ENCODE measurements around the gene PLCH2. TPM values are rescaled to one million over a fixed set of nuclear protein-coding genes. Genes with fewer than 3 reads are reported as not detected.

The PLCH2 gene
- total RNA-seq, 1 experiment from 2014 or later = 123 TPM

DNA sequence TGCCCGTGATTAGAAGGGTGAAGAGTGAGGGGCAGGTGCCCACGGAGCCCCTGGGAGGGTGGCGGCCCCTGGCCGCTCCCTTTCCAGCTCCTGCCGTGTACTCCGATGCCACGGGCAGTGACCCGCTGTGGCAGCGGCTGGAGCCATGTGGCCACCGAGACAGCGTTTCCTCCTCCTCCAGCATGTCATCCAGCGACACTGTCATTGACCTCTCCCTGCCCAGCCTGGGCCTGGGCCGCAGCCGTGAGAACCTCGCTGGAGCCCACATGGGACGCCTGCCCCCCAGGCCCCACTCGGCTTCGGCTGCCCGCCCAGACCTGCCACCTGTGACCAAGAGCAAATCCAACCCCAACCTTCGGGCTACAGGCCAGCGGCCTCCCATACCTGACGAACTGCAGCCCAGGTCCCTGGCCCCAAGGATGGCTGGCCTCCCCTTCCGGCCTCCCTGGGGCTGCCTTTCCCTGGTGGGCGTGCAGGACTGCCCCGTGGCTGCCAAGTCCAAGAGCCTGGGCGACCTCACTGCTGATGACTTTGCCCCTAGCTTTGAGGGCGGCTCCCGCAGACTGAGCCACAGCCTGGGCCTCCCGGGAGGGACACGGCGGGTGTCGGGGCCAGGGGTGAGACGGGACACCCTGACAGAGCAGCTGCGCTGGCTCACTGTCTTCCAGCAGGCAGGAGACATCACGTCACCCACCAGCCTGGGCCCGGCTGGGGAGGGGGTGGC, 28.3 kb downstream of the PLCH2 start:
- intact Hi-C loops (cut with micrococcal nuclease) = no loop called here
- BruUV-seq (replicated peaks) = TSS peak; percentile 23
- H3K4me3 Mint-ChIP-seq (ENCODE audit: unreplicated experiment) = no peak overlapping the region
- no peaks in the 10 kb centered on the region for H3K9me3 Mint-ChIP-seq (ENCODE audit: unreplicated experiment)
- H3K4me1 Mint-ChIP-seq (ENCODE audit: insufficient read depth, unreplicated experiment) = peaks cover 8% of the 10 kb centered on the region
- ChIA-PET CTCF (no interaction called here), POLR2A (no interaction called here)
- no peak for DNase-seq (ENCODE audit: unreplicated experiment)
- peaks cover 30% of the 10 kb centered on the region for H3K36me3 Mint-ChIP-seq (ENCODE audit: insufficient read depth, unreplicated experiment)
- no peak overlapping the region for H3K27ac Mint-ChIP-seq (ENCODE audit: low read depth, unreplicated experiment)
- no peak for TF ChIP-seq CTCF (IDR thresholded peaks at IDR 0.05; ENCODE audit: unreplicated experiment)
- H3K27me3 Mint-ChIP-seq (ENCODE audit: insufficient read depth, unreplicated experiment) = no peaks in the 10 kb centered on the region

DNA sequence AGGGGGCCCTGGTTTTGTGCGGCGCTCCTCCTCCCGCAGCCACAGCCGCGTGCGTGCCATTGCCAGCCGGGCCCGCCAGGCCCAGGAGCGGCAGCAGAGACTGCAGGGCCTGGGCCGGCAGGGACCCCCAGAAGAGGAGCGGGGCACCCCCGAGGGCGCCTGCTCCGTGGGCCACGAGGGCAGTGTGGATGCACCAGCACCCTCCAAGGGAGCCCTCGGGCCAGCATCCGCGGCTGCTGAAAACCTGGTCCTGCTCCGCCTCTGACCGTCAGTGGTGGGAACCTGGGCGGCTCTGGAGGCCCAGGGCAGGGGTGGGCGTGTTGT, 28.8 kb downstream of the PLCH2 start:
- no peaks in the 10 kb centered on the region for H3K27me3 Mint-ChIP-seq (ENCODE audit: insufficient read depth, unreplicated experiment)
- H3K4me1 Mint-ChIP-seq (ENCODE audit: insufficient read depth, unreplicated experiment) = peaks cover 6% of the 10 kb centered on the region
- CTCF ChIA-PET = no interaction called here
- no peak for TF ChIP-seq CTCF (IDR thresholded peaks at IDR 0.05; ENCODE audit: unreplicated experiment)
- no peaks in the 10 kb centered on the region for H3K9me3 Mint-ChIP-seq (ENCODE audit: unreplicated experiment)
- no TSS peak for BruUV-seq (replicated peaks)
- no peak for DNase-seq (ENCODE audit: unreplicated experiment)
- intact Hi-C loops (cut with micrococcal nuclease) = no loop called here
- POLR2A ChIA-PET = no interaction called here
- H3K27ac Mint-ChIP-seq (ENCODE audit: low read depth, unreplicated experiment) = no peak overlapping the region
- H3K4me3 Mint-ChIP-seq (ENCODE audit: unreplicated experiment) = no peak overlapping the region
- peaks cover 34% of the 10 kb centered on the region for H3K36me3 Mint-ChIP-seq (ENCODE audit: insufficient read depth, unreplicated experiment)

DNA sequence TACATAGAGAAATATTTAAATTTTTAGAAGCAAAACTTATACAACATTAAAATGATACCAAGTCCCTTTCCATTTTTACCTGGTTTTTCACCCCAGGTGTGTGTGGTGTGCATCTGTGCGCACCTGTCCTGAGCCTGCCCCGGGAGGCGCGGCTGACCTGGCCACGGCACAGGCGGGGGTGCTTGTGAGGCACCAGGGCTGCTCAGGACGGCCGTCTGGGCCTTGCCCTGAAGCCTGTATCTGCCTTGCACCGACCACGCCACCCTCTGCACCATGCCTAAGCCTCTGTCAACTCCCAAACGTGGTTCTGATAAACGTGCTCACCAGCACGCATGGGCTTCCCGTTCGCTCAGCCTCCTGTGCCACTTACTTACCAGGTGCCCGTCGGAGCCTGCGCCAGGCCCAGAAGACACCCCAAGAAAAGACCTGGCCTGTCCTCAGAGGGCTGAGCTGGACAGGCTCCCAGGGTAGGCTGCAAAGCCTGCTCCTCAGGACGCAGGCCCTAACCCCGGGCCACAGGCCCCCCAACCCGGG, 29.4 kb downstream of the PLCH2 start:
- no peak for TF ChIP-seq CTCF (IDR thresholded peaks at IDR 0.05; ENCODE audit: unreplicated experiment)
- BruUV-seq (replicated peaks) = no TSS peak
- intact Hi-C loops (cut with micrococcal nuclease) = no loop called here
- ChIA-PET CTCF (interaction anchor here (0.7 to 1.2 kb wide), 2 partner anchors 19 to 43 kb away, joined by 3 to 4 read pairs; no protein-coding TSS in a partner anchor), POLR2A (no interaction called here)
- H3K27ac Mint-ChIP-seq (ENCODE audit: low read depth, unreplicated experiment) = no peak overlapping the region
- no peaks in the 10 kb centered on the region for H3K27me3 Mint-ChIP-seq (ENCODE audit: insufficient read depth, unreplicated experiment)
- no peak for DNase-seq (ENCODE audit: unreplicated experiment)
- no peaks in the 10 kb centered on the region for H3K9me3 Mint-ChIP-seq (ENCODE audit: unreplicated experiment)
- peaks cover 34% of the 10 kb centered on the region for H3K36me3 Mint-ChIP-seq (ENCODE audit: insufficient read depth, unreplicated experiment)
- H3K4me3 Mint-ChIP-seq (ENCODE audit: unreplicated experiment) = no peak overlapping the region
- peaks cover under 1% of the 10 kb centered on the region for H3K4me1 Mint-ChIP-seq (ENCODE audit: insufficient read depth, unreplicated experiment)

- no TSS peak for BruUV-seq (replicated peaks)
- CTCF ChIA-PET = interaction anchor here (0.7 to 1.2 kb wide), 2 partner anchors 19 to 42 kb away, joined by 3 to 4 read pairs; no protein-coding TSS in a partner anchor
- H3K27ac Mint-ChIP-seq (ENCODE audit: low read depth, unreplicated experiment) = no peak overlapping the region
Observed at GRCh38 chr1:2506007-2506860, 30.1 kb downstream of the PLCH2 start.

More at GRCh38 chr1:2506007-2506860, 30.1 kb downstream of the PLCH2 start:
- no peaks in the 10 kb centered on the region for H3K9me3 Mint-ChIP-seq (ENCODE audit: unreplicated experiment)
- intact Hi-C loops (cut with micrococcal nuclease) = no loop called here
- no peak for TF ChIP-seq CTCF (IDR thresholded peaks at IDR 0.05; ENCODE audit: unreplicated experiment)
- H3K4me3 Mint-ChIP-seq (ENCODE audit: unreplicated experiment) = no peak overlapping the region
- POLR2A ChIA-PET = interaction anchor here (1.0 kb wide), 1 partner anchor 17 kb away, joined by 5 read pairs; no protein-coding TSS in a partner anchor
- peaks cover 34% of the 10 kb centered on the region for H3K36me3 Mint-ChIP-seq (ENCODE audit: insufficient read depth, unreplicated experiment)
- no peaks in the 10 kb centered on the region for H3K4me1 Mint-ChIP-seq (ENCODE audit: insufficient read depth, unreplicated experiment)
- DNase-seq (ENCODE audit: unreplicated experiment) = no peak
- H3K27me3 Mint-ChIP-seq (ENCODE audit: insufficient read depth, unreplicated experiment) = no peaks in the 10 kb centered on the region

Measured in MCF 10A (cell line).